Measurements from ENCODE around the gene CYFIP1.
A peak's percentile ranks its signal among the peaks of the same experiment; 100 is the strongest.
"Not testable (repeated sequence)": the region's sequence is repeated elsewhere in the genome, so short reads cannot be mapped to it uniquely, and the experiment has no call there.

The CYFIP1 gene

GRCh38 chr15:22980189-22981050 is at the start of gene CYFIP1:
CYFIP1 (minus strand) TSS chr15:22980368; CDS start chr15:22947285, 33,083 bp downstream.
- peak; percentile 23 for DNase-seq

- no peak for DNase-seq
Measured at GRCh38 chr15:23026218-23026617, 46.0 kb upstream of the CYFIP1 start.

- no peak for DNase-seq
Measured at GRCh38 chr15:23022156-23022555, 42.0 kb upstream of the CYFIP1 start.

GRCh38 chr15:23014394-23015000 is 34.3 kb upstream of the CYFIP1 start:
- no peak for DNase-seq

GRCh38 chr15:23013681-23014080 is 33.5 kb upstream of the CYFIP1 start:
- no peak for DNase-seq

GRCh38 chr15:23012616-23013015 is 32.4 kb upstream of the CYFIP1 start:
- DNase-seq, result not testable (repeated sequence)

GRCh38 chr15:23003736-23004135 is 23.6 kb upstream of the CYFIP1 start:
- no peak for DNase-seq

GRCh38 chr15:23002920-23003319 is 22.8 kb upstream of the CYFIP1 start:
- no peak for DNase-seq

GRCh38 chr15:22995795-22996194 is 15.6 kb upstream of the CYFIP1 start:
- DNase-seq, result no peak

- no peak for DNase-seq
Measured at GRCh38 chr15:22992024-22992326, 11.8 kb upstream of the CYFIP1 start.

GRCh38 chr15:22989576-22990477 is 9.7 kb upstream of the CYFIP1 start:
- DNase-seq, result no peak

- DNase-seq, result no peak
Measured at GRCh38 chr15:22988811-22989210, 8.6 kb upstream of the CYFIP1 start.

- DNase-seq, result not testable (repeated sequence)
Measured at GRCh38 chr15:22981931-22982330, 1.8 kb upstream of the CYFIP1 start.

GRCh38 chr15:22981051-22981840 is 1.1 kb upstream of the CYFIP1 start:
- no peak for DNase-seq

- DNase-seq, result peak; percentile 5
Measured at GRCh38 chr15:22979238-22980188, 655 bp downstream of the CYFIP1 start.

GRCh38 chr15:22978691-22979237 is 1.4 kb downstream of the CYFIP1 start:
- DNase-seq, result no peak

- no peak for DNase-seq
Measured at GRCh38 chr15:22974745-22975144, 5.4 kb downstream of the CYFIP1 start.

- DNase-seq, result no peak
Measured at GRCh38 chr15:22973987-22974386, 6.2 kb downstream of the CYFIP1 start.

- DNase-seq, result no peak
Measured at GRCh38 chr15:22973286-22973685, 6.9 kb downstream of the CYFIP1 start.

- DNase-seq, result no peak
Measured at GRCh38 chr15:22969489-22969888, 10.7 kb downstream of the CYFIP1 start.

- DNase-seq, result no peak
Measured at GRCh38 chr15:22968366-22968765, 11.8 kb downstream of the CYFIP1 start.

All from NCI-H2029 (cell line).